Measurements from ENCODE around the gene ST6GALNAC1. TPM values are rescaled to one million over a fixed set of nuclear protein-coding genes. Genes with fewer than 3 reads are reported as not detected.

Gene ST6GALNAC1
- total RNA-seq, 1 donor from 2014 or later = 6.6 TPM

DNA sequence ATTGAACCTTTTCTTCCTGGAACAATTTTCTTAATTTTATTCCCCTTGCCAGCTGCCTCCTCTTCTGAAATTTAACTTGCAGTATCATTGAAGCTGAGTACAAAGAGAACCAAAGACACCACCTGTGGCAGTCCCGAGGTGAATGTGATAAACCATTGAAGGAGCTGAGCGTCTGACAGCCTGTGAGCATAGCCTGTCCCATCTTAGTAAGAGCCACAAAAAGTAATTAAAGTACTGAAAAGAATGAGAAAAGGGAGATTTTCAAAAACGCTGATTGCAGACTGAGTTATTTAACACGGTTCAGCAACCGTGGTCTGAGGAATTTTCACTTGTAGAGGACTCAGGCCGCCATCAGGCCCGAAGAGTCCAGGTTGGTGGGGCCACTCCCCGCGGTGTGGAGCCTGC is 27.2 kb upstream of the ST6GALNAC1 start:
- Mint-ChIP-seq H3K27me3 (no peaks in the 10 kb centered on the region), H3K27ac (peak overlapping the region; percentile 97), H3K36me3 (ENCODE audit: insufficient read depth) (peaks cover 3% of the 10 kb centered on the region), H3K9me3 (ENCODE audit: low read depth) (no peaks in the 10 kb centered on the region), H3K4me1 (ENCODE audit: low read depth) (peaks cover 16% of the 10 kb centered on the region), H3K4me3 (ENCODE audit: low read depth) (peak overlapping the region; percentile 88)
- no peak for DNase-seq (ENCODE audit: low spot score, unreplicated experiment)
- TF ChIP-seq CTCF (IDR thresholded peaks at IDR 0.05; ENCODE audit: unreplicated experiment) = no peak

GRCh38 chr17:76670020-76670717 is 26.6 kb upstream of the ST6GALNAC1 start:
- no peak overlapping the region for H3K4me3 Mint-ChIP-seq (ENCODE audit: low read depth)
- H3K4me1 Mint-ChIP-seq (ENCODE audit: low read depth) = peaks cover 16% of the 10 kb centered on the region
- no peaks in the 10 kb centered on the region for H3K9me3 Mint-ChIP-seq (ENCODE audit: low read depth)
- TF ChIP-seq CTCF (IDR thresholded peaks at IDR 0.05; ENCODE audit: unreplicated experiment) = no peak
- H3K27ac Mint-ChIP-seq = peak overlapping the region; percentile 97
- DNase-seq (ENCODE audit: low spot score, unreplicated experiment) = no peak
- peaks cover 1% of the 10 kb centered on the region for H3K36me3 Mint-ChIP-seq (ENCODE audit: insufficient read depth)
- no peaks in the 10 kb centered on the region for H3K27me3 Mint-ChIP-seq

DNA sequence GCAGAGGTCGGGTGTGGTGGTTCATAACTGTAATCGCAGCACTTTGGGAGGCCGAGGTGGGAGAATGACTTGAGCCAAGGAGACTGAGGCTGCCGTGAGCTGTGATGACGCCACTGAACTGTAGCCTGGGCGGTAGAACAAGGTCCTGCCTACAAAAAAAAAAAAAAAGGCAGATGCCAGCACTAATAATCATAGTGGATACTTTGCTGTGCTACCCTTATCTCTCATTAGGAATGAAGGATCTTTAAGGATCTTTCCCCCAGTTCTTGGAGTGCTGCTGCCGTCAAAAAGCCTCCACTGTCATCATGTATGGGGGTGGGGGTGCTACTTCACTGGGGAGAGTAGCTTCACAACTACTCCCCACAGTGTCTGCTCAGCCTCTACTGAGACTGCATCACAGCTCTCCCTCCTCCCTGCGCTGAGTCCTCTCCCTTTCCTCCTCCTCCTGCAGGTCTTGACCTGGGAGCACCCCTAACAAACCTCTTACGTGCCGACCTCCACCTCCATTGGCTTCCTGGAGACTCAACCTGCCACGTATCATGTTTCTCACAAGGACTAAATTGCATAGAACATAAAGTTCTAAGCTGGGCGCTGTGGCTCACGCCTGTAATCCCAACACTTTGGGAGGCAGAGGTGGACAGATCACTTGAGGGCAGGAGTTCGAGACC is 24.4 kb upstream of the ST6GALNAC1 start:
- TF ChIP-seq CTCF (IDR thresholded peaks at IDR 0.05; ENCODE audit: unreplicated experiment) = no peak
- no peaks in the 10 kb centered on the region for H3K9me3 Mint-ChIP-seq (ENCODE audit: low read depth)
- no peaks in the 10 kb centered on the region for H3K36me3 Mint-ChIP-seq (ENCODE audit: insufficient read depth)
- H3K27ac Mint-ChIP-seq = no peak overlapping the region
- no peak overlapping the region for H3K4me3 Mint-ChIP-seq (ENCODE audit: low read depth)
- H3K4me1 Mint-ChIP-seq (ENCODE audit: low read depth) = peaks cover 16% of the 10 kb centered on the region
- DNase-seq (ENCODE audit: low spot score, unreplicated experiment) = no peak
- no peaks in the 10 kb centered on the region for H3K27me3 Mint-ChIP-seq

DNA sequence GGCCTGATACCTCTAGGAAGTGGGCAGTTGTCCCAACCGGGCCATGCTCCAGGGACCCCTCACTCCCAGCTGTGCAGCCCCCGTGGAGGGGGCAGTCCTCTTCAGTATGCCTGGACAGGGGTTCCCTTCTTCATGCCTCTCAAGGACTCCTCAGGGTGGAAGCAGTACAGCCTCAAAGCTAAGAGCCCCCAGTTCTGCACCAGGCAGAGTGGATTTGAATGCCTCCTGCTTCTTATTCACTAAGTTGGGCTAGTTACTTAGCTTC is 23.9 kb upstream of the ST6GALNAC1 start:
- H3K36me3 Mint-ChIP-seq (ENCODE audit: insufficient read depth) = no peaks in the 10 kb centered on the region
- no peak overlapping the region for H3K27ac Mint-ChIP-seq

DNA sequence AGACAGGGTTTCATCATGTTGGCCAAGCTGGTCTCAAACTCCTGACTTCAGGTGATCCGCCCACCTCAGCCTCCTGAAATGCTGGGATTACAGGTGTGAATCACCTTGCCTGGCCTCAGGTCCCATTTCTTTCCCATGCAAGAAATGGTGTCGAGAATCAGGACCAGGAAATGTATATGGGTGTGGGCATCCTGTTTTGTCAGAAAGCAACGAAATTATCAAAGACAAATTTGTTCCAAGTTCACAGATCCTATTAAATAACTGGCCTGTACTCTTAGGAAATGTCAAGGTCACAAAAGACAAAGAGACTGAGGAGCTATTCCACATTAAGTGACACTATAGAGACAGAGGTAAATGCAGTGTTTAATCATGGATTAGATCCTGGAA is 17.1 kb upstream of the ST6GALNAC1 start:
- peaks cover 25% of the 10 kb centered on the region for H3K4me1 Mint-ChIP-seq (ENCODE audit: low read depth)
- no peak overlapping the region for H3K4me3 Mint-ChIP-seq (ENCODE audit: low read depth)
- H3K27ac Mint-ChIP-seq = no peak overlapping the region
- H3K36me3 Mint-ChIP-seq (ENCODE audit: insufficient read depth) = no peaks in the 10 kb centered on the region
- no peaks in the 10 kb centered on the region for H3K9me3 Mint-ChIP-seq (ENCODE audit: low read depth)
- no peak for TF ChIP-seq CTCF (IDR thresholded peaks at IDR 0.05; ENCODE audit: unreplicated experiment)
- DNase-seq (ENCODE audit: low spot score, unreplicated experiment) = no peak
- H3K27me3 Mint-ChIP-seq = no peaks in the 10 kb centered on the region

More for the DNA sequence above, 23.9 kb upstream of the ST6GALNAC1 start:
- Mint-ChIP-seq H3K4me1 (ENCODE audit: low read depth) (peaks cover 14% of the 10 kb centered on the region), H3K9me3 (ENCODE audit: low read depth) (no peaks in the 10 kb centered on the region), H3K4me3 (ENCODE audit: low read depth) (no peak overlapping the region), H3K27me3 (no peaks in the 10 kb centered on the region)
- no peak for DNase-seq (ENCODE audit: low spot score, unreplicated experiment)
- no peak for TF ChIP-seq CTCF (IDR thresholded peaks at IDR 0.05; ENCODE audit: unreplicated experiment)
